HG03342 (cell line): ENCODE measurements around the gene IL18RAP.

Experiments
- ATAC-seq: cut with Tn5 transposase; IDR thresholded peaks from one replicate; pipeline ENCODE4 v1.9.1; 2021; ENCODE audit warnings: mild to moderate bottlenecking, moderate library complexity; ENCODE audit not compliant: unreplicated experiment

IL18RAP gene

GRCh38 chr2:102451968-102452367 lies 29.0 kb downstream of the IL18RAP start:
- no peak for ATAC-seq

- ATAC-seq = no peak
Observed at GRCh38 chr2:102453501-102453900, 30.5 kb downstream of the IL18RAP start.

GRCh38 chr2:102455061-102455670 lies 32.2 kb downstream of the IL18RAP start:
- ATAC-seq = no peak

- no peak for ATAC-seq
Observed at GRCh38 chr2:102460467-102460866, 37.5 kb downstream of the IL18RAP start.

GRCh38 chr2:102461188-102461587 lies 38.2 kb downstream of the IL18RAP start:
- no peak for ATAC-seq

GRCh38 chr2:102463160-102463559 lies 40.2 kb downstream of the IL18RAP start:
- ATAC-seq = no peak

- ATAC-seq = no peak
Observed at GRCh38 chr2:102470168-102470567, 47.2 kb downstream of the IL18RAP start.

GRCh38 chr2:102473020-102473419 lies 50.1 kb downstream of the IL18RAP start, which contains the start of gene SLC9A4:
Gene SLC9A4 (plus strand): TSS chr2:102473226. CDS start chr2:102473760, 534 bp downstream.
- ATAC-seq = peak; percentile 84

GRCh38 chr2:102473631-102474030 lies 50.7 kb downstream of the IL18RAP start:
- no peak for ATAC-seq

GRCh38 chr2:102474785-102475184 lies 51.8 kb downstream of the IL18RAP start:
- ATAC-seq = no peak

GRCh38 chr2:102478686-102479470 lies 55.9 kb downstream of the IL18RAP start:
- no peak for ATAC-seq

- ATAC-seq = no peak
Observed at GRCh38 chr2:102480285-102481195, 57.6 kb downstream of the IL18RAP start.

GRCh38 chr2:102481931-102482330 lies 59.0 kb downstream of the IL18RAP start:
- ATAC-seq = no peak

- ATAC-seq = no peak
Observed at GRCh38 chr2:102483086-102483485, 60.1 kb downstream of the IL18RAP start.

GRCh38 chr2:102484310-102485061 lies 61.5 kb downstream of the IL18RAP start:
- no peak for ATAC-seq

- no peak for ATAC-seq
Observed at GRCh38 chr2:102485147-102485785, 62.3 kb downstream of the IL18RAP start.

GRCh38 chr2:102486941-102487702 lies 64.2 kb downstream of the IL18RAP start:
- ATAC-seq = no peak

GRCh38 chr2:102487761-102488462 lies 65.0 kb downstream of the IL18RAP start:
- ATAC-seq = no peak

- no peak for ATAC-seq
Observed at GRCh38 chr2:102489646-102490045, 66.7 kb downstream of the IL18RAP start.
